HL-60 (cell line): ENCODE measurements around the gene CSAD.

Source experiments
- DNase-seq, 2 experiments: peaks; one replicate each; pipeline ENCODE4 v3.0.0-alpha.2; 2010 to 2020; ENCODE audit warnings: low read depth in 1 of 2, low spot score in 1 of 2
- H3K27ac ChIP-seq: fragments of 250-450 bp; sonication (Bioruptor Pico); replicated peaks from 2 replicates; pipeline ENCODE4 v1.5.1; 2020; ENCODE audit warnings: mild to moderate bottlenecking, moderate library complexity
- H3K27me3 ChIP-seq: fragments of 250-450 bp; sonication (Bioruptor Pico); 2 replicates; pipeline ENCODE4 v1.5.1; 2021; ENCODE audit warnings: mild to moderate bottlenecking, moderate library complexity; ENCODE audit not compliant: insufficient read depth, poor library complexity, severe bottlenecking
- H3K4me3 ChIP-seq: replicated peaks from 2 replicates; pipeline ENCODE4 v1.5.1; 2011; ENCODE audit warnings: mild to moderate bottlenecking, control low read depth, low read length; ENCODE audit not compliant: insufficient read depth
- CTCF ChIP-seq: IDR thresholded peaks from one replicate; pipeline ENCODE4 v1.5.1; 2011; ENCODE audit warnings: low read length, control low read depth, inconsistent platforms; ENCODE audit not compliant: insufficient read depth
- GABPA ChIP-seq: IDR thresholded peaks from 2 replicates; pipeline ENCODE4 v1.6.1; 2012; ENCODE audit warnings: low read depth
- POLR2AphosphoS5 ChIP-seq: IDR thresholded peaks from 2 replicates; pipeline ENCODE4 v1.6.1; 2012; ENCODE audit warnings: low read depth
- REST ChIP-seq: IDR thresholded peaks from 2 replicates; pipeline ENCODE4 v1.6.1; 2012; ENCODE audit warnings: low read depth; ENCODE audit not compliant: insufficient replicate concordance
- SPI1 ChIP-seq: IDR thresholded peaks from 2 replicates; pipeline ENCODE4 v1.6.1; 2012; ENCODE audit warnings: low read depth, mild to moderate bottlenecking, borderline replicate concordance

CSAD gene

GRCh38 chr12:53176750-53177149 is 4.0 kb downstream of the CSAD start:
- no peak overlapping the region for H3K27ac ChIP-seq
- no peaks in the 10 kb centered on the region for H3K27me3 ChIP-seq
- no peak for TF ChIP-seq POLR2AphosphoS5
- no peak for TF ChIP-seq REST
- no peak for TF ChIP-seq SPI1
- no peak for TF ChIP-seq GABPA
- no peak for TF ChIP-seq CTCF
- no peak for DNase-seq
- H3K4me3 ChIP-seq, result no peak overlapping the region

GRCh38 chr12:53174881-53175491 is 5.7 kb downstream of the CSAD start:
- TF ChIP-seq SPI1 (no peak), CTCF (no peak), GABPA (no peak), POLR2AphosphoS5 (no peak)
- peak in 1 of 2 experiments; percentile 27 for DNase-seq
- Histone ChIP-seq H3K27me3 (no peaks in the 10 kb centered on the region), H3K27ac (no peak overlapping the region), H3K4me3 (no peak overlapping the region)

- Histone ChIP-seq H3K27ac (no peak overlapping the region), H3K4me3 (no peak overlapping the region), H3K27me3 (no peaks in the 10 kb centered on the region)
Measured at GRCh38 chr12:53173085-53173715, 7.5 kb downstream of the CSAD start.

More at GRCh38 chr12:53173085-53173715, 7.5 kb downstream of the CSAD start:
- TF ChIP-seq GABPA (no peak), POLR2AphosphoS5 (no peak), SPI1 (no peak), CTCF (no peak), REST (no peak)
- DNase-seq, result no peak
